Caki2 (cell line): ENCODE results near the gene AGBL4. TPM values are rescaled to one million over a fixed set of nuclear protein-coding genes. Genes with fewer than 3 reads are reported as not detected.

Experiments
- DNase-seq: peaks from one replicate; pipeline ENCODE4 v3.0.0-alpha.2; 2015; ENCODE audit warnings: low read depth
- in situ Hi-C: cut with HindIII; loops from 2 replicates; pipeline ENCODE4 v1.10.0; 2016; ENCODE audit warnings: low sequenced_read_pairs, low pct_unique_long_range_greater_than_20kb, mixed read lengths
- total RNA-seq: library from RNA; depleted of rRNA; stranded (reverse); fragments of >200 nt; shearing (Covaris generic); gene quantifications from 2 replicates; pipeline ENCODE4 v1.2.3, GENCODE V29; 2014; ENCODE audit warnings: low replicate concordance

The AGBL4 gene
- total RNA-seq, 1 experiment from 2014 or later = not detected

DNA sequence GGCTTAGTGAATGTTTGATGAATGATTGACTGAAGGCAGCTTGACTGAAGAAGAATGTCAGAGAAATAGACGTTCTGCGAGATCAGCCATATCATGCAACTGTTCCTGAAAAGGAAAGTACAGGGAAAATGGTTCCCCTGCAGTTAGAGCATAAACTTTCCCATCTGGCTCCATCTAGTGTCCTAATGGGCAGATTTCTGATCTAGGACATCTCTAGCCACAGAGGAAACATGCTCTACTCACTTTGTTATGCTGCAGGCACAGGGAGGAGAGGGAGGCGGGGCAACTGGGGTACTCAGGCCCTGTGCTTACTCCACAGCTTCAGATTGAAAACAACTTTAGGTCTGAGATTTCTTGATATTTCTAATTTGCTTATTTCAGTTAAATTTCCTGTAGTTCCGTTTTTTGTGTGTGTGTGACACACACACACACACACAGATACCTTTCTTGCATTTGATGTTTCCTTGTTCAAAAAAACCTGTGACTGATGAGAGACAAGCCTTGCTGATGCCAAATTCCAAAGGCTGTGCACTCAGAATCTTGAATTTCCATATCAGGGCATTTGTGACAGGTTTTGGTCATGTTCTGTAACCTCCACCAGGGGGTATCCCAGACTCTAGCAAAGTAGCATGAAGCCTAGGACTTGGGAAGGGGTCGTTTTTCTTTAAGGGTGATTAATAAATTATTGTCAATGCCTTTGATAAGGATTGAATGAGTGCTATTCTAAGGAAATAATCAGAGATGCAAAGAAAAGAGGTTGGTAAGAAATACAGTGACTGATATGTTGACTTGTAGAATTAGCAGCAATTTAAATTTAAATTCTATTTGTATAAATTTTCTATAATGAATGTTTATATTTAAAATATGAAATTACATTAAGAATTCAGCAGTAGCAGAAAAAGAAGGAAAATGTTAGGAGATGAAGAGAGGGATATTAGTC, 1107.4 kb downstream of the AGBL4 start:
- peak; percentile 65 for DNase-seq
- in situ Hi-C loops = no loop called here

DNA sequence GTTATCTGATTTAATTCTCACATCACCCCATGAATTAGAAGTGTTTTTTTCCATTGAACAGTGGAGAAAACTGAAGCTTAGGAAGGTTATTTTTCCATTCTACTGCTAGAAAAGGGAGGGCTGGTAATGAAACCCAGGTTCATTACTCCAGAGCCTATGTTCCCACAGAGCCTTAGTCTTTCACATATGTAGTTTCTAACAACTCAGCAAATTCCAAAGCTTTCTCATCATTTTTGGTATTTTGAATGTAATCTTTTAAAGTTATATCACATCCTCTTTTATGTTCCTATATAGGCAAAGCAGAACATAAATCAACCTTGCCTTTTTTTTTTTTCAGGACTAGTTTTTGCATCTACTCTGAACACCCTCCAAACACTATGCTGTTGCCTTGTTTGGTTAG, 1115.1 kb downstream of the AGBL4 start:
- in situ Hi-C loops = no loop called here
- DNase-seq = no peak

DNA sequence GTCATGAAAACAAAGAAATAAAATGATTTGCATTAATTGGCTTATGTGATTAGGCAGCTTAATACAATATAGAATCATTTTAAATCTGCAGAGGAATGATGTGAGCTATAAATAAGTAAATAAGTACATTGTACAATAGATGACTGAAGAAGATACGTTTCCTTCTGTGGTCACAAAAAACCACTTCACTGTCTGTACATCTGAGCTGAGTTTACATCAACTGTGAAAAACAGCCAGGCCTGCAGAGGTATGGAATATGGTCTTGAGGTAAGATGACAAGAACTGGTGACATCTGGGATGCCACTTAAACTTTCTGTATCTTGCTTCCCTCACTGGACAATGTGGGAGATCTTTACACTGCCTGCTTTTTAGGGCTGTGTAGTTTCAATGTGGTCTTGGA, 1117.0 kb downstream of the AGBL4 start:
- DNase-seq = no peak
- in situ Hi-C loops = no loop called here

DNA sequence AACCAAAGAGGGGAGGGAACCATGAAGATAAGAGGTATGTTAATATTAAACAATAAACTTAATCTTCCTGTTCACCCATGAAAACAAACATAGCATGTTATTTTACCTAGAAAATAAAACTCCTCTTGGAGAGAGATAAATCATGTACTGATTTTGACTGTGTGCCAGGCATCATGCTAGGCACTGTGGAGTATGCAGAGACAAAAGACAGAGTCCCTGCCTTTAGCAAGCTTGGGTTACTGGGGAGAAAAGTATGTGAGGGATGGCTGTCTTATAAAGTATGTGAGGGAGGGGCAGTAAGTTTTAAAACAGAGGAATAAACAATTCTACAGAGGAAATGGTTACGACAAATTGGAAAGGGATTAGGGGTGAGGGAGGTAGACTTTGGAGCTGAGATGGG, 1117.6 kb downstream of the AGBL4 start:
- no peak for DNase-seq
- in situ Hi-C loops = no loop called here

DNA sequence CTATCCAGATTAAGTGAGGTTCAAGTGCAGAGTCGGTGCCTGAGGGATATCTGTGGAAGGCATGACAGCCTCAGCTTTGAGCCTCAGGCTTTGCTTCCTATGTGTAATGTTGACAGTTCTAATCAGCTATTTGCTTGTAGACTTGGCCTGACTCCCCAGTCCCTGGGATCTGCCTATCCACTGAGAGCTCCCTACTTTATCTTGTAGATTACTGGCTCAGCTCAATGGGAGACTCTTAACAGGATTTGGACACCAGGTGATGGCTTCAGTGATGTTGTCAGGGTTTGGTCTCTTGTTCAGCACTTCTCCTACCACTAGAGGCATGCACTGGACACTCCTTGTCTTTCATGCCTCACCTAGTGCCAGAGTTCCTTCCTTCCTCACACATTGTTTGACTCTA, 1120.5 kb downstream of the AGBL4 start:
- no peak for DNase-seq
- in situ Hi-C loops = no loop called here

DNA sequence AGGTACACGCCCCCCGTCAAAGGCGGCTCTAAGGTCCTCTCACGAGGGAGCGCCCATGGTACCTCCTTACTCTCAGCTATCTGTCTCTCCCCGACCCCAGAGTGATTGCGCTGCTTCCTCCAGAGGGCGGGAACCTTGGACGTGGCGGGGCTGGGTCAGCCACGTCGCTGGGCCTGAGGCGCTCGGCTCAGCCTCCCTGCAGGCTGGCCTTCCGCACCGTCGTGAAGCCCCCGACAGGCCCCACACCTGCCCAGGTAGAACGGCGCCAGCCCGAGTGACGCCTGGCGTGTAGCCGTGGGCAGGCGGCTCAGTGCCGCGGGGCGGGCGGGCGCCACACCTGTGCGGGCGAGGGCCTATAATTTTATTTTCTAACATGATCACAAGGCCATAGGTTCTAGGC, 1124.9 kb downstream of the AGBL4 start:
- no peak for DNase-seq
- in situ Hi-C loops = no loop called here

DNA sequence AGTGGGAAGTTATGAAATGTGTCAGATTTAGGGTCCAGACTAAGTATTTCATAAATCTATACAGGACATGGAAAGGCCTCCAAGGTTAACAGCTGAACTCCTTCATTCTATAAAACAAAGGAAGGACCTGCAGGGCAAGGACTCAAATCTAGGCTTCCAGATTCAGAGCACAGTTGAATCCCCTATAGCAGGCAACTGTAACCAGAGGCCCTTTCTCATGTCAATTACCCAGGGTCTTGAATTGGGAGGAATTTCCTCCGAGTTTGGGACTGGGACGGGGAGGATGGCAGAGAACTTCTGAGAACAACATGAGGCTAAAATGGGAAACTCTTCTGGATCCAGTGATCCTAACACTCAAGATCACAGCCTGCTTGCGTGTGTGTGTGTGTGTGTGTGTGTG, 1134.1 kb downstream of the AGBL4 start:
- no peak for DNase-seq
- in situ Hi-C loops = no loop called here

DNA sequence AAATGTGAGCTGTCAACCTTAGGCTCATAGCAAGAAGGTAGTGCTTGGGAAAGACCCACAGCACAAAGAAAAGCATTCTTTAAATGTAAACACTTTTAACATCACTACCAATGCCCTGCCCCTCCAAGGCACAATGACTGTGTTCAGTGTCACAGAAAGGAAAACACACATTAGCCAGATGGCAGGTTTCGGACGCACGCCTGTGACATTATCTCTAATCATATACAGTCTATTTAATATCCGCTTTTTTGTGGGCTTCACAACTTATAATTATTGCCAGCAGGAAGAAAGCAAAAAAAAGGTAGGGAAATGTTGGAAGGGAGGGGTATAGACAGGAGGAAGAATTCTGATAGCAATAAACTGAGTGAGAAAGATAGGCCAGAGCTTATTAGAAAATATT, 1134.7 kb downstream of the AGBL4 start:
- in situ Hi-C loops = no loop called here
- no peak for DNase-seq

DNA sequence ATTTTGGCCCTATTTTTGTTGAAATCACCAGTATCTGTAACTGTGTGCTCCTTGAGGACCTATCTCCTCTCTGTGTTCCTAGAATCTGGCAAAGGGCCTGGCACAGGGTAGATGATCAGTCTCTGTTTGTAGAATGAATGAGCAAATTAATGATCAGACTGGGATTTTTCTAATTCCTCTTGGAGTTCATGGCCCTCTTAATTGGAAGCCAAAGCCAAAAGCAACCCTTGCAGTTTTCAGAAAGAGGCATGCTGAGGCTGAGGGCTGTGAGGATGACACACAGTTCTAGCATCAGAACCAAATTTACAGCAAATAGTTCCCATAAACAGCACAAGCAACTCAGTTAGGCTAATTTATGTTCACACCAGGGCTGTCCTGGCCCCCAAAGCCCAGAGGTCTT, 1136.0 kb downstream of the AGBL4 start:
- DNase-seq = no peak
- in situ Hi-C loops = no loop called here

DNA sequence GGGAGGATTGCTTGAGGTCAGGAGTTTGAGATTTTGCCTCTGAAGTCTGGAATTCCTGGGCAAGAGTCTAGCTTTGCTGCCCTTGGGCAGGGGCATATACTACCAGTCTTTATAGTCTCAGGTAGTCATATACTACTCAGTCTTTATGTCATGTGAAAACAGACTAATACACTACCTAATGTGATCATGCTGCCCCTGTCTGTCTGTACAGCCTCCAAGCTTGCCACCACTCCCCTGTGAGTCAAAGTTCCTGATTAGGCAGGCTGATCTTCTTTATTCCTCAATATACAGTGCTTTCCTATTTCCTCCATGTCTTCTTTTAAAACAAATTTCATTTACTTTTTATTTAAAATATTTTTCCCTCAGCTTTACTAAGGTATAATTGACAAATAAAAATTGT, 1141.7 kb downstream of the AGBL4 start:
- in situ Hi-C loops = no loop called here

DNA sequence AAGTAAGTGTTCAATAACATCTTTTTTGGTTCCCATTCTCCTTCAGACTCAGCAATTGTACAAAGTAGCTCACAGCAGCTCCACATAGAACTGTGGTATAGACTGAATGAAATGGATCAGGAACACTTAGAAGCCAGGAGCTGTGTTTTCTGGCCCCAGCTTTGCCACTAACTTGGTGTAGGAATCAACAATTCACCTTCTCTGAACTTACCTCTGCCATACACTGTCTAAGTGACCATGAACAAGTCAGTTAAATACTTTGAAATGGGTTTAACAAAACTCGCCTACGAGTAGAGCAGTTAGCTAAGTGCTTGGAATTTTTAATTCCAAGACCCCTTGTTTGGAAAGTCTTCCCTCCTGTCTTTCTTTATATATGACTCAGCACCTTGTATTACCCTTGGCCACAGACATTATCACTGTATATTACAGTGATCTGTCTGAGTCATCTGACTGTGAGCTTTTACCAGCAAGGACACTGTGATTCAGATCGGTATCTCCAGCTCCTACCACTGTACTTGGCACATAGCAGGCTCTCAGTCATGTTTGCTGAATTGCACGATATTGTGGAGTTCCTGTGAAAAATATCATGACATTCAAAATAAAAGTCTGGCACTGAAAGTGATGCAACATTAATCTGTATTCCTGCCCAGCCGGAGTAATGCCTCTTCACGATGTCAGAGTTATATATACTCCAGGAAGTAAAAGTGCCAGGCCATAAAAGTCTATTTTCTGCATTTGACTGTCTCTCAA, 1145.4 kb downstream of the AGBL4 start:
- DNase-seq = peak; percentile 81
- in situ Hi-C loops = no loop called here

More for the DNA sequence above, 1141.7 kb downstream of the AGBL4 start:
- no peak for DNase-seq

DNA sequence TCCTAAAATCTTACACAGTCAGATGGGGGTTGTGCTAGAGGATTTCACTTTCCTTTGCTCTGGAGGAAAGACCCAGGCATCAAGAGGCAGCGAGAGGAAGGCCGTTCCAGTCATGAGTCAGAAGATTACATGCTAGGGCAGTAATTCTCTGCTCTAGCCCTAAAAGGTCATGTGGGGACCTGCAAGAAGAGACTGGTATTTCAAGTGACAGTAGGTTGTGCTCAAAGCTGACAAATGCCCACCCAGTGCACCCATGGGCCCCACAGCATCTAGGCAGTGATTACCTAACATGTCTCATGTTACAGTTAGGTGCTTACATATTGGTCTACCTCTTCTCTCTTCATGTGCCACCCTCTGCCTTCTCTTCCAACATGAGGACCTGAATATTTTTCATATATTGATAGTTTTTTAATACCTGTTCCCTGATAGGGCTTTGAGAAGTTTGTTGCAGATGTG, 1147.4 kb downstream of the AGBL4 start:
- in situ Hi-C loops = no loop called here
- DNase-seq = no peak

DNA sequence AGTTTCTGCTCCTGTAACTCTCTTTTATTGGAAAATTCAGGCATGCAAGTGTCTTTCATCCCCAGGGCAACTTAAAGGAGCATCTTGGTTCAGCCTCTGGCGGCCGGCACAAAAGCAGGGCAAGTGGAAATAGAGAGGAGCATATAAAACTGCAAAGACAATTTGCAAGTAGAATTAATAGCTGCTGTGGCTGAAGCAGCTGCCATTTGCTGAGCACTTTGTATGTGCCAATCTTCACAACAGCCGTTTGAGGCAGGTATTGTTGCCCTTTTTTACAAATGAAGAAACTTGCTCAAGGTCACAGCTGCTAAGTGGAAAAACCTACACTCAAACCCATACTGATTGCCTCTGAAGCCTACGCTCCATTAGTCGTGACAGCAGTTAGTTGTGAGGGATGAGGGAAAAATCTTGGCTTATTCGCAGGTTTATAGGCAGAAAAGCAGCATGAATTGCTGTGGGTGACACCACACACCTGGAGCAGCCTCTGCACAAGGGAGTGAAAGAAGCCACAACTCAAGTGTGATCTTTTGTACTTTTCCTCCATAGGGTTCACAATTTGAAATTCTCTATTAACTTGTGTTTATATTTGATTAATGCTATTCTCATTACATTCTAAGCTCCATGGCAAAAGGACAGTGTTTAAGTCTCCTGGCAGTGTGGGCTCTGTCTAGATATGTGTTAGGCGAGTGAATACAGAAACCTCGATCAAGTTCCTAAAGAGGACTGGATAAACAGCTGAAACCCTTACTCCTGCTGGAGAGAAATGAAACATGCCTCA, 1148.0 kb downstream of the AGBL4 start:
- in situ Hi-C loops = no loop called here

DNA sequence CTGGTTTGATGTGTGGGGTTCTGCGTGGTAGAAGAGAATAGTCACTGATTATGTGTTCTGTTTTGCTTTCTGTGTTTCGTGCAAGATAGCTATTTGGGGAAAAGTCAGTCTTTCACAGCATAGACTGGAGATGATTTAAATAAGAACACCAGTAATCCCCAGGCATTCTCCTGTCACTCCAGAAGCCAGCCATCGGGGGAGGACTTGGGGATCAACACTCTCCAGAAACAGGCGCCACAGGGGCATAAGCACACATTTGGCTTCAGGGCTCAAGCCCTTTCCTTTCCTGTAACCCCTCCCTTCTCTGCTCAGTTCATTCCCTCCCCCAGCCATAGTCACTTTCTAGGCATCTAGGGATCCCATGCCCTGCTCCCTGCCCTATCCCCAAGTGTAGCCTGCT, 1149.8 kb downstream of the AGBL4 start:
- DNase-seq = no peak
- in situ Hi-C loops = no loop called here

More for the DNA sequence above, 1148.0 kb downstream of the AGBL4 start:
- DNase-seq = no peak

DNA sequence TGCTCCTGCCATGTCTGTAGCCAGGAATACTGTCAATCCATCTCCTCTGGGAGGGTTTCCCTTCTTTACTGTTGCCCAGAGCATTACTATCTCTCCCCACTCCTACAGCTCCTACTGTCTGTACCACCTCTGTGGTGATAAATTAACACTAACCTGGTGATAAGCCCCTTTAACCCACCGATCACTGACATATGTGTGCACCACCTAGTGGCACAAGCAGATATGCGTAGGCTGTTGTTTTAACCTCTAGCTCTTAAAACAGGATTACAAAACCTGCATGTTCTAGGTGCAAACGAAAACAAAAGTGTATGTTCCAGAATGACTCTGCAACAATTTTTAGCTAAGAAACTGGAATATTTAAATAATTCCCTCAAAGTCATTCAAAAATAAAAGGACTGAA, 1153.2 kb downstream of the AGBL4 start:
- in situ Hi-C loops = no loop called here
- DNase-seq = peak; percentile 21

DNA sequence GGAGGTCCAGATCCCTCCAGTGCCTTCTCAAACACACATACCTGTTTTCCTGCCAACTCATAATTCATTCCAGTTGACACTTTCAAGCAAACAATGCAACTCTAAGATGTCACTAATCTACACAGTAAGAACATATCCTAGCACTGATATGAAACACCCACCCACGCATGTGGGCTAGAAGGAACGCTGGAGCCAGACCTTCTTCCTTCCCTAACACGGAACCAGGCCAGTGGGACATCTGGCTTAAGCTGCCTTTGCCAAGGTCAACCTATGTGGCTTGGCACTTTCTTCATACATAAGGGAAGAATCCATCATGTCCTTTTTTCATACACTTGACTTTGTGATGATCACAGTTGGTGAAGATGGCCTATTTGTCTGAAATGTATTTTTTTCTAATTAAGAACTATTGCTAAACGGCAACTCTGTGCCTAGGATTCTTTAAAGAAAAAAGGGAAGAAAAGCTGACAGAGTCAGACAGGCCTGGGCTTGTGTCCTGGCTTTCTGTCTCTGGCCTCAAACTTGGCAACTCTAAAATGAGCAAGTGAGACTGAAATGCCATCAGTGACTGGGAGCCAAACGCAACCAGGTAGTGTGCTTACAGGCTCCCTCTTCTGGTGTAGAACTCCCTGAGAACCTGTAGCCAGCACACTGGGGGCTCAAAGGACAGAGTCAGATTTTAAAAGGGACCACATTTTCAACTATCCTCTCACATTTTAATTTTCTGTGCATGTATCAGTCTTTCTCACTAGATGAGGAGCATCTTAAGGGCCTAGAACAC, 1154.4 kb downstream of the AGBL4 start:
- in situ Hi-C loops = no loop called here
- no peak for DNase-seq

DNA sequence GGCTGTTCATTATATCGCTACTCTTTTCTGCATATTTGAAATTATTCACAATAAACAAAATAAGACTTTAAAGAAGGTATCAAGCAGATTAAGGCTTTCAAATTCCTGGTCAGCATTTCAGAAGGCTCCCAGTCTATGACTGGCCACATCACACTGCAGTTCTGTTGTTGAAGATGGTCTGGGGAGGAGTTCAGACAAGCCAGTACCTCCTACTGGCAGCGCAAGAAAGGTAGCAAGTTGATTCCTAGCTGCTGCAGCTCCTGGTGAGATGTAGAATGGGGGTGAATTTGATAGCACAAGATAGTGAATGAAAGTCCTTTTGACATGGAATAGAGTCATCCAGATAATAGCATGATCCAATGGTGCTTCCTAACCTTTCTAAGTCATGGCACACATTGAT, 1158.8 kb downstream of the AGBL4 start:
- DNase-seq = no peak
- in situ Hi-C loops = no loop called here

DNA sequence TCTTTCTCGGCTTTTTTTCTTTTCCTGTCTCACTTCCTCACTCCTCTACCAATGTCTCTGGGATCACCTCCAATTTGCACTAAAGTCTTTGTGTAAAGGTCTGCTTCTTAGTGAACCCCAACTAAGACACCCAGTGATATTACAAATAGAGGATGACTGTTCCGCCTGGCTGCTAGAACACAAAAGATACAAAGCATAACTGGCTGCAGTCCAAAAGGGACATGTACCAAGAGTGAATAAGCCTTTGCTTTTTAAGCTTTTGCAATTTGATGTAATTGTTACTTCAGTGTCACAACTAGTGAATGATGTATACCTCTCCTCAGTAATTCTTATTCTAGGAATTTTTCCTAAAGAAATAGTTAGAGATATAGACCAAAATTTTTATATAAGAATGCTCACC, 1164.3 kb downstream of the AGBL4 start:
- DNase-seq = no peak
- in situ Hi-C loops = no loop called here
